ENCODE data around the gene IL1RAP.

DNA sequence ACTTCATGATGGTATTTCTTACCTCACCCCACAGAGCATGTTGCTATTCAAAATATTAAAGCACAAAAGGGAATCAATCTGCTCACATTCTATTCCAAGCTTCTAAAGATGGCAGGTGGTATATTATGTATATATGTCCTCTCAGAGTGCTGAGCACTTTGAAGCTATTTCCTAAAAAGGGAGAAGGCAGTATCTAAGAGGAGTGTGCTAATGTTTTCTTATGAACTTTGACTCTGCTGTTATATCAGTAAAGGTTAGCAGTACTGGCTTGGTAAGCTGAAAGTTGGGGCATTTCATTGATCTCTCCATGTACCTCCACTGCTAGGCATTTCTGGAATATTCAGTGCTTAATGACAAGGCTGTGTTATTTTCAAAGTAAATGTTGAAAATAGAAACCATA is 43.4 kb downstream of the IL1RAP start:
- no peak for TF ChIP-seq EZH2phosphoT487 (IDR thresholded peaks at IDR 0.05; ENCODE audit: unreplicated experiment)
- TF ChIP-seq, protein P1, sequence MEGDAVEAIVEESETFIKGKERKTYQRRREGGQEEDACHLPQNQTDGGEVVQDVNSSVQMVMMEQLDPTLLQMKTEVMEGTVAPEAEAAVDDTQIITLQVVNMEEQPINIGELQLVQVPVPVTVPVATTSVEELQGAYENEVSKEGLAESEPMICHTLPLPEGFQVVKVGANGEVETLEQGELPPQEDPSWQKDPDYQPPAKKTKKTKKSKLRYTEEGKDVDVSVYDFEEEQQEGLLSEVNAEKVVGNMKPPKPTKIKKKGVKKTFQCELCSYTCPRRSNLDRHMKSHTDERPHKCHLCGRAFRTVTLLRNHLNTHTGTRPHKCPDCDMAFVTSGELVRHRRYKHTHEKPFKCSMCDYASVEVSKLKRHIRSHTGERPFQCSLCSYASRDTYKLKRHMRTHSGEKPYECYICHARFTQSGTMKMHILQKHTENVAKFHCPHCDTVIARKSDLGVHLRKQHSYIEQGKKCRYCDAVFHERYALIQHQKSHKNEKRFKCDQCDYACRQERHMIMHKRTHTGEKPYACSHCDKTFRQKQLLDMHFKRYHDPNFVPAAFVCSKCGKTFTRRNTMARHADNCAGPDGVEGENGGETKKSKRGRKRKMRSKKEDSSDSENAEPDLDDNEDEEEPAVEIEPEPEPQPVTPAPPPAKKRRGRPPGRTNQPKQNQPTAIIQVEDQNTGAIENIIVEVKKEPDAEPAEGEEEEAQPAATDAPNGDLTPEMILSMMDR (conservative IDR thresholded peaks at IDR 0.05; ENCODE audit: low read depth in 2 of 2) = no peak
- no peak for TF ChIP-seq REST (IDR thresholded peaks at IDR 0.05; ENCODE audit: unreplicated experiment)
- no peak for TF ChIP-seq POLR2AphosphoS5 (IDR thresholded peaks at IDR 0.05; ENCODE audit: low read depth)
- no peak for TF ChIP-seq ETS1 (IDR thresholded peaks at IDR 0.05)
- TF ChIP-seq EZH2 (IDR thresholded peaks at IDR 0.05; ENCODE audit: low read depth, unreplicated experiment) = no peak
- TF ChIP-seq STAT1 (IDR thresholded peaks at IDR 0.05; ENCODE audit: unreplicated experiment) = no peak
- TF ChIP-seq NANOG (IDR thresholded peaks at IDR 0.05; ENCODE audit: borderline replicate concordance) = no peak
- no peak for TF ChIP-seq ZNF114 (CRISPR knock-in tag; IDR thresholded peaks at IDR 0.05)
- TF ChIP-seq JUNB (IDR thresholded peaks at IDR 0.05; ENCODE audit: unreplicated experiment) = no peak
- no peak for TF ChIP-seq CREB1 (CRISPR knock-in tag; IDR thresholded peaks at IDR 0.05; ENCODE audit: low read depth)
- no peak for TF ChIP-seq ZNF331 (CRISPR knock-in tag; IDR thresholded peaks at IDR 0.05; ENCODE audit: low read depth)
